ENCODE results near the gene UTP20.

- no peak for TF ChIP-seq POLR2AphosphoS5 (IDR thresholded peaks at IDR 0.05; ENCODE audit: borderline replicate concordance, low read depth, low read length)
- TF ChIP-seq EZH2 (IDR thresholded peaks at IDR 0.05), result no peak
- no peak for TF ChIP-seq FOXP2 (optimal IDR thresholded peaks at IDR 0.05; ENCODE audit: control extremely low read depth, extremely low read length, insufficient read depth)
Measured at GRCh38 chr12:101327546-101327945, 47.6 kb downstream of the UTP20 start.

Data from SK-N-MC (cell line).